ENCODE measurements around the gene DYSF. TPM values are rescaled to one million over a fixed set of nuclear protein-coding genes. Genes with fewer than 3 reads are reported as not detected.
A peak's percentile ranks its signal among the peaks of the same experiment; 100 is the strongest.

The DYSF gene
- total RNA-seq, 4 donors from 2014 or later = 2.4 to 10.6 (median 4.3) TPM

DNA sequence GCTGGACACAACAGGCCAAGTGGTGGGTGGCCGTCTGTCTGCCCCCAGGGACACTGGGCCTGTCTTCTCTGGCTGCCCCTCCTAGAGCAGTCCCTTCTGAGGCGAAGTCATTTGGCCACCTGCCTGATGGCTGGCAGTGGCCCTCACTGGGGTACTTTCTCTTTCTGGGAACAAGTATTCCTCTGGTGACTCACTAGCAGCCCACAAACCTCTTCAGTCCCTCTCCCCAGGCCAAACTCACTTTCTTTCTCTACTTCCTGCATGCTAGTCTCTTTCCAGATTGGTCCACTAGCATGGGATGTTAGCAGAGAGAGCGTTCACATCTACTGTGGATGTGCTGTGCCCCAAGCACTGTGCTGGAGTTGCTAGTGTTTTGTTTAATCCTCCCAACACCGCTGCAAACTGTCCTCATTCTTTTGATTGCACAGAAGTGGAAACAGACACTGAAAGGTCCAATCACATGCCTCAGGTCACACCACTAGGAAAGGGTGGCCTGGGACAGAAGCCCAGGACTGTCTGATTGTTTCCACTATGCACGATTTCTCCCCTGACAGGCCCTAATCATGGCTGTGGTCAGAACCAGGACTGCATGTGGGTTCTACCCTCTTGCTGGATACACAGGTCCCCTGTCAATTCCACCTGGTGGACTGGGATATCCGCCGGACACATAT is 5.2 kb downstream of the DYSF start:
- 58 to 64% methylated on average over 6 to 7 of the region's 7 CpGs for WGBS, 2 donors
- Histone ChIP-seq H3K4me3 (no peak overlapping the region), H3K27me3 (peaks cover 0 to 37% (median 0%) of the 10 kb centered on the region in 4 donors), H3K36me3 (no peaks in the 10 kb centered on the region), H3K27ac (peak overlapping the region in 3 of 4 donors; percentile 61 to 63 (median 62)), H3K4me1 (peaks cover 11 to 58% (median 27%) of the 10 kb centered on the region in 3 donors), H3K9me3 (peaks cover 0 to 7% (median 0%) of the 10 kb centered on the region in 3 donors)
- TF ChIP-seq POLR2A (IDR thresholded peaks at IDR 0.05) = no peak
- TF ChIP-seq, protein P1, sequence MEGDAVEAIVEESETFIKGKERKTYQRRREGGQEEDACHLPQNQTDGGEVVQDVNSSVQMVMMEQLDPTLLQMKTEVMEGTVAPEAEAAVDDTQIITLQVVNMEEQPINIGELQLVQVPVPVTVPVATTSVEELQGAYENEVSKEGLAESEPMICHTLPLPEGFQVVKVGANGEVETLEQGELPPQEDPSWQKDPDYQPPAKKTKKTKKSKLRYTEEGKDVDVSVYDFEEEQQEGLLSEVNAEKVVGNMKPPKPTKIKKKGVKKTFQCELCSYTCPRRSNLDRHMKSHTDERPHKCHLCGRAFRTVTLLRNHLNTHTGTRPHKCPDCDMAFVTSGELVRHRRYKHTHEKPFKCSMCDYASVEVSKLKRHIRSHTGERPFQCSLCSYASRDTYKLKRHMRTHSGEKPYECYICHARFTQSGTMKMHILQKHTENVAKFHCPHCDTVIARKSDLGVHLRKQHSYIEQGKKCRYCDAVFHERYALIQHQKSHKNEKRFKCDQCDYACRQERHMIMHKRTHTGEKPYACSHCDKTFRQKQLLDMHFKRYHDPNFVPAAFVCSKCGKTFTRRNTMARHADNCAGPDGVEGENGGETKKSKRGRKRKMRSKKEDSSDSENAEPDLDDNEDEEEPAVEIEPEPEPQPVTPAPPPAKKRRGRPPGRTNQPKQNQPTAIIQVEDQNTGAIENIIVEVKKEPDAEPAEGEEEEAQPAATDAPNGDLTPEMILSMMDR (IDR thresholded peaks at IDR 0.05) = no peak
- DNase-seq = no peak
- intact Hi-C loops (cut with DNase I) = no loop called here

DNA sequence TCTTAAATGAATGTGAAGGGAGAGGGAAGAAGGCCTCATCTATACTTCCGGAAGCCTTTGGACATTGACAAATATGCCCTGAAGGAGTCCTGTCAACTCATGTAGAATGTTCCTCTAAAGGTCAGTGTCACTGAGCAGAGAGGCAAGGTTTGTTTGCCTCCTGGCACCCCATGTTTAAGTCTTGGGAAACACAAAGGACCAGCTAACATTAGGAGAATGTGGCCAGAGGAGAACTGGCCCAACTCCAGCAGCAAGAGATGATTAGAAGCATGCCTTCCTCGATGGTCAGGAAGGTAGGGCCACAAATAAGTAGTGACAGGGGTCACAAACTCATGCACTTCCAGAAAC is 5.7 kb downstream of the DYSF start:
- Histone ChIP-seq H3K27me3 (peaks cover 0 to 37% (median 0%) of the 10 kb centered on the region in 4 donors), H3K4me1 (peaks cover 11 to 53% (median 22%) of the 10 kb centered on the region in 3 donors), H3K27ac (peak overlapping the region in 2 of 4 donors; percentile 12 to 63), H3K4me3 (no peak overlapping the region), H3K36me3 (no peaks in the 10 kb centered on the region), H3K9me3 (peaks cover 0 to 7% (median 0%) of the 10 kb centered on the region in 3 donors)
- TF ChIP-seq POLR2A (IDR thresholded peaks at IDR 0.05) = no peak
- TF ChIP-seq, protein P1 (IDR thresholded peaks at IDR 0.05) = no peak
- intact Hi-C loops (cut with DNase I) = no loop called here
- no peak for DNase-seq
- 64 to 69% methylated on average over 2 of the region's 2 CpGs for WGBS, 2 donors

DNA sequence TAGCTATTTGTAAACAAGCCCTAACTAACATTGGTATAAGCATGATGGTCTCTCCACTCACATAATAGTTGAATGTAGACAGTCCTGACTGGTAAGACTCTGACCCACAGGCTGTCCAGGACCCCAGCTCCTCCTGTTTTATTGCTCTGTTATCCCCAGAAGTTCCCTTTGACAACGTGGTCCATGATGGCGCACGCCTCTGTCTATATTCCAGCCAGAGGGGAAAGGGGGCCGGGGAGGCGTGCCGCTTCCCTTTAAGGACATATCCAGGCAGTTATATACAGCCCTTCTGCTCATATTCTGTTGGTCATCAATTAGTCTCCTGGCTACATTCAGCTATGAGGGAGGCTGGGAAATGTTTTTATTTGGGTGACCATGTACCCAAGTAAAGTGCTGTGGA is 6.7 kb downstream of the DYSF start:
- intact Hi-C loops (cut with DNase I) = no loop called here
- DNase-seq = no peak
- H3K4me1 ChIP-seq = peaks cover 11 to 43% (median 14%) of the 10 kb centered on the region in 3 donors
- H3K9me3 ChIP-seq = peaks cover 0 to 7% (median 0%) of the 10 kb centered on the region in 3 donors
- H3K36me3 ChIP-seq = no peaks in the 10 kb centered on the region
- TF ChIP-seq POLR2A (IDR thresholded peaks at IDR 0.05) = no peak
- TF ChIP-seq, protein P1 (IDR thresholded peaks at IDR 0.05) = no peak
- 79 to 87% methylated on average over 4 to 6 of the region's 6 CpGs for WGBS, 2 donors
- peaks cover 0 to 37% (median 0%) of the 10 kb centered on the region in 4 donors for H3K27me3 ChIP-seq
- H3K27ac ChIP-seq = peak overlapping the region in 1 of 4 donors; percentile 12
- H3K4me3 ChIP-seq = no peak overlapping the region

DNA sequence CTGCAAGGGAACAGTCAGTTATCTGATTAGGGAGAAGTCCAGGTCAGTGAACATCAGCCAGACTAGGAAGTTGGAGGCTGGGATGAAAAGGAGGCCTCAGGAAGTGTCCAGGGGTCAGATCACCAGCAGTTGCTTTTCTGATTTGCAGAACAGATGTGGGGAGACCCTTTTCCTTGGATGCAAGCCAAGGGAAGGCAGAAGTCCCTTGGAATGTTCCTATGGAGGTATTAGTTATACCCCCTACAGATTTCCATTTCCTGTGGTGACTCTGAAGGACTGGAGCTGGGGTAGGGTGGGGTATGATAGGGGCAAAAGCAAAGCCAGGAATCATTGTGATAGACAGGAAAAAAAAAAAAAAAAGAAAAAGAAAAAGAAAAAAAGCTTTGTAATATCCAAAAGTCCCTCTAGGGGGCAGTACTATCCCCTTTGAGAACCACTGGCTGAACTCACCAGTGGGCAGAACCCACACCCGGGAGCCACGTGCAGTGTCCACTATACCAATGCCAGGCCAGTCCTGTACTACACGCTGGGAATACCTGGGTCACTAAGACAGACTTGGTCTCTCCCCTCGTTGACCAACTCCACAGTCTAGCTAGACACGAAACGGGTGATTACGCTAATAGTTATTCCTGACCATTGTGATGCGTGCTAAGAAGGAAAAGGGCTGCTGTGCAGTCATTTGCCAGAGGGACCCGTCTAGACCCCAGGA is 7.4 kb downstream of the DYSF start:
- no peak overlapping the region for H3K4me3 ChIP-seq
- intact Hi-C loops (cut with DNase I) = no loop called here
- TF ChIP-seq, protein P1 (IDR thresholded peaks at IDR 0.05) = peak in 3 of 6 experiments; percentile 41 to 56 (median 47)
- TF ChIP-seq POLR2A (IDR thresholded peaks at IDR 0.05) = no peak
- H3K4me1 ChIP-seq = peaks cover 8 to 42% (median 11%) of the 10 kb centered on the region in 3 donors
- peaks cover 0 to 39% (median under 1%) of the 10 kb centered on the region in 4 donors for H3K27me3 ChIP-seq
- no peak overlapping the region for H3K27ac ChIP-seq
- H3K9me3 ChIP-seq = peaks cover 0 to 7% (median 0%) of the 10 kb centered on the region in 3 donors
- no peaks in the 10 kb centered on the region for H3K36me3 ChIP-seq
- WGBS, 2 donors = 50 to 56% methylated on average over 9 of the region's 9 CpGs
- DNase-seq = no peak

DNA sequence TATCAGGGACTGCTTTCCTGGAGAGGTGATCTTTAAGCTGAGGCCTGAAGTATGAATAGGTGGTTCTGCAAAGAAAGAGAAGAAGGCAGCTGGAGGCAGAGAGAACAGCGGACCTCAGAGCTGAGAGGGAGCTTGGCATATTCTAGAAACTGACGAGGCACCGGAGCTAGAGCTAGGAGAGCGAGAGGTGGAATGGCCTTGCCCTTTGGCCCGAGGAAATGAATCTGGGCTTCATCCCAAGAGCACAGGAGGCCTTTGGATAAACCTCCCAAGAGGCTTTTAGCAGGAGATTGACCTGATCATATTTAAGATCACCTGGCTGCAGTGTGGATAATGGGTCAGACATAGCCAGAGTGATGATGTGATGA is 7.9 kb downstream of the DYSF start:
- no peaks in the 10 kb centered on the region for H3K36me3 ChIP-seq
- H3K27ac ChIP-seq = no peak overlapping the region
- peaks cover 9 to 42% (median 16%) of the 10 kb centered on the region in 3 donors for H3K4me1 ChIP-seq
- 41 to 55% methylated on average over 5 of the region's 5 CpGs for WGBS, 2 donors
- no peak overlapping the region for H3K4me3 ChIP-seq
- H3K9me3 ChIP-seq = peaks cover 0 to 7% (median 0%) of the 10 kb centered on the region in 3 donors
- no peak for TF ChIP-seq POLR2A (IDR thresholded peaks at IDR 0.05)
- TF ChIP-seq, protein P1 (IDR thresholded peaks at IDR 0.05) = no peak
- intact Hi-C loops (cut with DNase I) = no loop called here
- DNase-seq = no peak
- peaks cover 0 to 42% (median 3%) of the 10 kb centered on the region in 4 donors for H3K27me3 ChIP-seq

Data from esophagus squamous epithelium (tissue), 5 donors.